Nucleus accumbens (tissue), 56 donors: ENCODE results near the gene PTPRM.

ENCODE experiments used
- DNase-seq, 56 donors: peaks; one replicate each; lab custom pipeline; 2025; lab: John Stamatoyannopoulos, UW

Gene PTPRM

DNA sequence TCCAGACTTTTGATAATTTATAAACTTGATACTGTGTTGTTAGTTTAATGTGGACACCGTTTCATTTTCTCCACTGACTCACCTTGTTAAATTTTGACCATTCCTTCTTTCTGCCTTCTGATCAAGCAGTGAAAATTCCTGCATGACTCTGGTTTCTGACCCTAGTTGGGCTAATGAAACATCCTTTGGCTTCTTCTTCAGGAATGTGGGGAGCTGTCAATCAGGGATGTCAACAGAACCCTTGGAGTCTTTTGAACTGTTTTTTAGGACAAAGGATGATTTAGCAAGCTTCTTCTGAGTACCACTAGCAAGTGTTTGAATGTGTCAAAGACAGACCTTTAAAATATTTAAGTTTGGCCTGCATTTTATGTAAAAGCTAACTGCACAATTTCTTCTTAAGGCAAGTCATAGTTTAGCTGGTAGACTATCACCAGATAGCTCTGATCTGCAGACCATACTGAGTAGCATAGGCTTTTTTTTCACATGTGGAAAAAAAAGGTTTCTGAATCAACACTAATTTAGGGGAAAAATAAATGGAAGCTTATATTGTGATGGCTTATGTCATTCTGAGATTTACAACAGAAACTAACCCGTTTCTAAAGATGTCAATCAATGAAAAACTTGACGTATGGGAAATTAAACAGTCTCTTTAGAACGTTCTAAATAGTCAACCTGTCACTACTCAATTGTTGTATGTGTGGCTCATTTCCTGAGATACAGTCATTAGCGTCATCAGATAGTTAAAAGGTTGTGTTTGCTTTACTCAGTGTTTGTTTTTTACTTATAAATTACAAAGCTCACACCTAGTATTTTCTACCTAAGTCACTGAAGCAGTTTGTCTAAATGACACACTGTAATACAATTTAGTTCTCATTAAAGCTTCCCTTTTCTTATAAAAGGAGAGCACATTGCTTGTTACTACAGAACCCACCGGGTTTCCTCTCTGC is 311.4 kb downstream of the PTPRM start:
- no peak for DNase-seq

DNA sequence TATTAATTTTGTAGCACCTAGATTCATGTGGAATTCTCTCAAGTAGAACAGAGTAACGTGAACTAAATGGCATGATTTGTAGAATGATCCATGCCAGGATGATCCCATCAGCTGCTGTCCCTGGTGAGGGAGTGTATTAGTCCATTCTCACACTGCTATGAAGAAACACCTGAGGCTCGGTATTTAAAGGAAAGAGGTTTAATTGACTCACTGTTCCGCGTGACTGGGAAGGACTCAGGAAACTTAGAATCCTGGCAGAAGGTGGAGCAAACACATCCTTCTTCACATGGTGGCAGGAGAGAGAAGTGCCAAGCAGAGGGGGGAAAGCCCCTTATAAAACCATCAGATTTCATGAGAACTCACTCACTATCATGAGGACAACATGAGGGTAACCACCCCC is 312.6 kb downstream of the PTPRM start:
- DNase-seq: no peak

DNA sequence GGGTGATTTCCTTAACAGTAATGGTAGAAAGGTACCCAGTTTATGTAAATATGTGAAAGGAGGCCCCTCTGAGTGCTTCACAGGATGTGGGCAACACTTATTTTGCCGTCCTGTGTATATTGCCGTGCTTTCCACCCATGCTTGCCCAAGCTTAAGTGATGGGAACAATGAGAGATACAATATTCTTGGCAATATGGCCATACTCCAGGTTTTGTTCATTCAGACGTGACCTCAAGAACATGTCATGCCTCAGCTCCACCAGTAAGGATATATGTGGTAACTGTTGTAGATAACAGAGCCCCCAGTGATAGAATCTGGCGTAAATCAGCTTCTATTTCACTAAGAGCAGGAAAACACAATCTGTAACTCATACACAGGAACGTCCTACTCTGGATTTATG is 318.7 kb downstream of the PTPRM start:
- no peak for DNase-seq

- DNase-seq: no peak
These were observed 319.3 kb downstream of the PTPRM start for GRCh38 chr18:7886436-7886835.

- no peak for DNase-seq
These were observed 322.4 kb downstream of the PTPRM start for GRCh38 chr18:7889515-7889914.

DNA sequence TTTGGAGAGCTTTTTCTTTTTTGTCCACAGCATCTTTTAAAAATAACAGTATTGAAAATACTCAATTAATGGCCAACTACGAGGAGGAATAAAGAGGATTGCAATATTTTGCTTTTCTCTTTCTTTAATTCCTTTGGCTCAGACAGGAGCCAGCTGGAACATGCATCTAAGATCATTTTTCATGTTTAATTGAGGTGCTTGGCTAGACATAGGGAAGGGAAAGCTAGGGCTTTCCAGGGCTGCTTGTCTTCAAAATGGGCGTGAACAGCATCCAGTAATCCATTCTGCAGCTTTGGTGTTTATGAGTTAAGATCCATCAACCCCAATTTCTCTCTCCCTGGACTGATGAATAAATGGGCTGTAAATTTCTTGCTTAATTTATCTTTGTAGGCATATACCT is 323.0 kb downstream of the PTPRM start:
- no peak for DNase-seq

GRCh38 chr18:7892556-7892955 is 325.4 kb downstream of the PTPRM start:
- DNase-seq: no peak

DNA sequence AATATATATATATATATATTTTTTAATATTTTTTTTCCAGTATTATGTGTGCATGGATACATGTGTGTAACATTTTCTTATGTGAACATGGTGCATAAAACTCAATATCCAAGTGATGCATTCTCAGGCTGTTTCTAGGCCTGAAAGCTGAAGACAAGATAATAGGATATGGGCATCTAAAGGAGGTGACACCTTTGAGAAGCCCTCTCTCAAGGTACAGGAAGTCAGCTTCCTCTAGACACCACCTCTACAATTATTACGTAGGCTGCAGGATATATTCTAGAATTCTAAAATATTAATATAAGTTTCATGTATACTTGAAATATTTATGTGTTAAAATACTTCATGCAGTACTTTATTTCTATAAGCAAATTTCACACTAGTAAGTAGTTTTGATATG is 327.5 kb downstream of the PTPRM start:
- DNase-seq: no peak

GRCh38 chr18:7895346-7895745 is 328.2 kb downstream of the PTPRM start:
- DNase-seq: no peak

DNA sequence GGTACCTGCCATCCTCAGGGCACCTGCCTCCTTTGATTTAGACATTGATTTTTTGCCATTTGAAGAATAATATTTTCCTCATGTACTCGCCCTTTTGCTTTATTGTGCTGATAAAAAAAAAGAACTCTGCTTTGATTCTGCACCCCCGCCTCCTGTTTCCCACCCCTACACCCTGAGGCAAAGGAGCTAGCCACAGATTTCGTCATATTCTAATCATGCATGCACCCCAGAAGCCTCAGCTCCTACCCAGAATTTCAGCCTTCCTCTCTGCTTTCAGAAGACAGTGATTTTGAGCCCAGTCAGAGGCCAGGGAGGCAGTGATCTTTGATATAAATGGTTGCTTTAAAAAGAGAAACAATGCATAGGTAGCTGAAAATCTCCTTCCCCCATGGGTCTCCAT is 329.0 kb downstream of the PTPRM start:
- DNase-seq: no peak

GRCh38 chr18:7896805-7897518 is 329.8 kb downstream of the PTPRM start:
- DNase-seq: no peak

DNA sequence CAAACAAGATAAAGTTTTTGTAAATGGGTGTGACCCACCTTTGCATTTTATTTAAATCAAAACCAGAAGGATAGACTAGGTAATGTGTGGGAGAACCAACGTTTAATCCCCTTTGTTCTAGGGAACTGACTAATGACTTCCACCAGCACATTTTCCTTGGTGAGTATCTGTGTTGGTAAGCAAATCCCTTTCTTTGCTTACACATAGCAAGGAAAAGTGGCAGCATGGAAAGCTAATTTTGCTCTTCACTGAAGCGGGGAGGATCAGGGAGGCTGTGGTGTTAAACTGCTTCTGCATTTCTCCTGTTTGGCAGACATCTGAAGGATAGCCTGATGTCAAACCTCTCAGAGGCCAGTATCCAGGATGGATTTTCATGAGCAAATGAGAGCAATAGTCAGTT is 331.1 kb downstream of the PTPRM start:
- no peak for DNase-seq

DNA sequence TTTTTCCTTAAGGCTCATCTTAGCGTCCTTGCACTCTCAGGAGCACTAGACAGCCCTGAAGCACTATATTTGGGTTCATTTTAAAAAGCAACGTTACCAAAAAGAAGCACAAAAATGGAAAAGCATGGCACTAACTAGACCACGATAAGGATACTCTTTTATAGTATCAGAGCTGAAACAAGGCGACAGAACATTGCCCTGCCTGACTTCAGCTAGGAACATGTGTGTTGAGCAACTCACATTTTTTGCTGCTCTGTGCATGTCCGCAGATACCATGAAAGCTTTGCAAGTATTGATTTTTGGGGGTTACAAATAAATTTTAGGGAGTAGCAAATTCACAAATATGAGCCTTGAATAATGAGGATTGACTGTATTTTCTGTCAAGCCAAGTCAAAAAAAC is 332.0 kb downstream of the PTPRM start:
- no peak for DNase-seq

- DNase-seq: no peak
These were observed 333.0 kb downstream of the PTPRM start for GRCh38 chr18:7900091-7900490.

DNA sequence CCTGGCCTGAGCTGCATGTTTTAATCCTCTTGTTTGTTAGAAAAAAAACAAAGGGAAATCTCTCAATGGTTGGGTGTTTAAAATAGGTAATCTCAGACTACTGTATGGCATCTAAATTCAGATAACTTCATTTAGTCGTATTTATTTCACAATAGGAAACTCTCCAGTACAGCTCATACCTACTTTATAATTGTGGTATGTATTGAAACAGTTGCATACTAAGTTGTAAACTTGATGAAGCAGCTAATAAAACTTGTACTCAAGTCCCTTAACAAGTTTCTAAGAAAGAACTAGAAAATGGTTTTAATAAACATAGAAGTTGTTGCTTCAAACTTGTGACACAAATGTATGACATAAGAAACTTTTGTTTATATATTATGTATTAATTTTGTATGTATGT is 334.5 kb downstream of the PTPRM start:
- no peak for DNase-seq

DNA sequence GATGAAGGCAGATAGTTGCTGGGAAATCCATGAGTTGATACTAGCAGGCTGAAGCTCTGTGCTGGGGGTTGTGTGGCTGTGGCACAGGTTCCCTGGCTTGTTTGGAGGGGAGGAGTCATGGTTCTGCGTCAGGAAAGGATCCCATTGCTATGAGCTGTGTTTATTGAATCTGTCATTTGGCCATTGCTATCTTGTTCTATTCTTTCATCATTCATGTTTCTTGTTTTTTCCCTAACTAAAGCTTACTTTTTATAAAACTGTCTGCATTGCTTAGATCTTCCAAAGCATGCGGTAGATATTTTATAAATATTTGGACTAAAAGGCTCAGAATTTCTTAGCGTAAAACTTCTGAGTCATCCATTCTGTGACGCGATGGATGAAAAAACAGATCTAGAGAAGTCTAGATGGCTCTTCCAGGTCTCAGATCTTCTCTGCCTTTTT is 335.3 kb downstream of the PTPRM start:
- no peak for DNase-seq

GRCh38 chr18:7904529-7904928 is 337.4 kb downstream of the PTPRM start:
- no peak for DNase-seq

GRCh38 chr18:7908681-7909299 is 341.7 kb downstream of the PTPRM start:
- DNase-seq: no peak

- DNase-seq: no peak
These were observed 347.9 kb downstream of the PTPRM start for GRCh38 chr18:7914834-7915670.

DNA sequence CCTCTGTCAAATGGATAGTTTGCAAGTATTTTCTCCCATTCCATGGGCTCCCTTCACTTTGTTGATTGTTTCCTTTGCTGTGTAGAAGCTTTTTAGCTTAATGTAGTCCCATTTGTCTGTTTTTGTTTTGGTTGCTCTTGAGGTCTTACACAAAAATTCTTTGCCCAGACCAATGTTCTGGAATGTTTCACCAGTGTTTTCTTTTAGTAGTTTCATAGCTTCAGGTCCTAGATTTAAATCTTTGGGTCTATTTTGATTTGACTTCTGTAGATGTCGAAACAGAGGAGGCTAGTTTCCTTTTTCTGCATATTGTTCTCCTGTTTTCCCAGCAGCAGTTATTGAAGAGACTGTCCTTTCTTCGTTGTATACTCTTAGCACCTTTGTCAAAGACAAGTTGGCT is 351.6 kb downstream of the PTPRM start:
- DNase-seq: no peak

GRCh38 chr18:7919565-7919964 is 352.4 kb downstream of the PTPRM start:
- DNase-seq: no peak
